ENCODE results near the gene SUMO1. TPM values are rescaled to one million over a fixed set of nuclear protein-coding genes. Genes with fewer than 3 reads are reported as not detected.
A peak's percentile ranks its signal among the peaks of the same experiment; 100 is the strongest.

SUMO1 gene
- total RNA-seq, 1 donor from 2014 or later: 157 TPM

DNA sequence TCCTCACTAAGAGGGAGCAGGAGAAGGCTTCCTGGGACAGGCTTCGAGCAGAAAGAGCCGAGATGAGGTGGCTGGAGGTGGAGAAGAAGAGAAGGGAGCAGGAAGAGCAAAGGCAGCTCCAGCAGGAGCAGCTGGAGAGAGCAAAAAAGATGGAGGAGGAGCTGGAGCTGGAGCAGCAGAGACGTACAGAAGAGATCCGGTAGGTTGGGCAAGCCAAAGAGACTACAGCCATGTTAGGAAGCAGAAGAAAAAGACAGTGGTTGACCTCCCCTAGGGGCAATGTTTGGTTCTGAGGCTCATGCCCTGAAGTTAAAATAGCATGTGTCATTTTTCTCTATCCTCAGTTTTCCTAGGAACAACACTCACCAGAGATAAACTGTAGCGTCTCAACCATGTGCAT lies 45.1 kb downstream of the SUMO1 start:
- Histone ChIP-seq H3K9me3 (ENCODE audit: insufficient read depth, low read depth, low read length) (no peaks in the 10 kb centered on the region), H3K4me2 (ENCODE audit: low read length) (no peak overlapping the region), H3K79me2 (ENCODE audit: insufficient read depth, low read length) (no peaks in the 10 kb centered on the region), H3K4me3 (ENCODE audit: insufficient read depth, low read depth, low read length) (no peak overlapping the region), H2AFZ (ENCODE audit: low read depth, low read length) (no peak overlapping the region), H3K36me3 (ENCODE audit: insufficient read depth, low read length) (no peaks in the 10 kb centered on the region), H3K4me1 (ENCODE audit: insufficient read depth, low read length) (no peaks in the 10 kb centered on the region), H3K27me3 (ENCODE audit: insufficient read depth, low read length) (no peaks in the 10 kb centered on the region), H3K9ac (ENCODE audit: low read length) (no peak overlapping the region), H3K27ac (ENCODE audit: low read depth, low read length) (no peak overlapping the region), H4K20me1 (ENCODE audit: insufficient read depth, low read length) (no peaks in the 10 kb centered on the region)
- H3K4me3 Mint-ChIP-seq (ENCODE audit: unreplicated experiment): no peak overlapping the region
- peaks cover 2% of the 10 kb centered on the region for H3K4me1 Mint-ChIP-seq (ENCODE audit: low read depth, unreplicated experiment)
- H3K9me3 Mint-ChIP-seq (ENCODE audit: unreplicated experiment): peaks cover 2% of the 10 kb centered on the region
- TF ChIP-seq CTCF (IDR thresholded peaks at IDR 0.05; ENCODE audit: insufficient read depth, low read depth, low read length) (no peak), EZH2 (IDR thresholded peaks at IDR 0.05; ENCODE audit: insufficient read depth, low read length) (no peak)
- no peak overlapping the region for H3K27ac Mint-ChIP-seq (ENCODE audit: unreplicated experiment)
- peaks cover 13% of the 10 kb centered on the region for H3K27me3 Mint-ChIP-seq (ENCODE audit: low read depth, unreplicated experiment)
- DNase-seq (ENCODE audit: low read depth) (no peak), FAIRE-seq (no peak)
- no peaks in the 10 kb centered on the region for H3K36me3 Mint-ChIP-seq (ENCODE audit: low read depth, unreplicated experiment)

DNA sequence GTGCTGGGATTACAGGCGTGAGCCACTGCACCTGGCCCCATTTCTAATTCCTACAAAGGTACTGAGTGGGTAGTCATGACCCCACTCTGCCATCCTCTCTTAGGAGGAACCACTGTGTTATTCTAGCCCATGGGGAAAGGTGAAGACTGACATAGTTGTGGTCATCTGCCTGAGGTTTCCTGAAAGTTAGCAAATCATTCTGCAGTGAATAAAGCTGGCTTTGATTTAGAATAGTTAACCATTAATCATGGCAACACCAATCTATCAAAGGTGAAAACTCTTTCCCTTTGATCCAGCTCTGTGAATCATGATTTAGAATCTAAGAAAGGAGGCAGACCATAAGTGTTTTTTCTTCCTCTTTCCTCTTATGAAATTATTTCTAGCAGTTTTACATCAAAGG lies 50.8 kb downstream of the SUMO1 start:
- no peaks in the 10 kb centered on the region for H3K27me3 ChIP-seq (ENCODE audit: insufficient read depth, low read length)
- H3K36me3 Mint-ChIP-seq (ENCODE audit: low read depth, unreplicated experiment): no peaks in the 10 kb centered on the region
- FAIRE-seq (no peak), DNase-seq (ENCODE audit: low read depth) (peak; percentile 62)
- peaks cover 2% of the 10 kb centered on the region for H3K9me3 Mint-ChIP-seq (ENCODE audit: unreplicated experiment)
- peaks cover 12% of the 10 kb centered on the region for H3K4me1 Mint-ChIP-seq (ENCODE audit: low read depth, unreplicated experiment)
- no peak for TF ChIP-seq CTCF (IDR thresholded peaks at IDR 0.05; ENCODE audit: insufficient read depth, low read depth, low read length)
- no peak overlapping the region for H2AFZ ChIP-seq (ENCODE audit: low read depth, low read length)
- H3K27ac ChIP-seq (ENCODE audit: low read depth, low read length): no peak overlapping the region
- H3K79me2 ChIP-seq (ENCODE audit: insufficient read depth, low read length): no peaks in the 10 kb centered on the region
- H3K4me2 ChIP-seq (ENCODE audit: low read length): no peak overlapping the region
- no peak overlapping the region for H3K4me3 ChIP-seq (ENCODE audit: insufficient read depth, low read depth, low read length)
- H3K36me3 ChIP-seq (ENCODE audit: insufficient read depth, low read length): no peaks in the 10 kb centered on the region
- H4K20me1 ChIP-seq (ENCODE audit: insufficient read depth, low read length): no peaks in the 10 kb centered on the region
- H3K9me3 ChIP-seq (ENCODE audit: insufficient read depth, low read depth, low read length): no peaks in the 10 kb centered on the region
- H3K27me3 Mint-ChIP-seq (ENCODE audit: low read depth, unreplicated experiment): peaks cover 8% of the 10 kb centered on the region
- no peak overlapping the region for H3K4me3 Mint-ChIP-seq (ENCODE audit: unreplicated experiment)
- H3K4me1 ChIP-seq (ENCODE audit: insufficient read depth, low read length): peaks cover 10% of the 10 kb centered on the region
- no peak overlapping the region for H3K9ac ChIP-seq (ENCODE audit: low read length)
- no peak overlapping the region for H3K27ac Mint-ChIP-seq (ENCODE audit: unreplicated experiment)

DNA sequence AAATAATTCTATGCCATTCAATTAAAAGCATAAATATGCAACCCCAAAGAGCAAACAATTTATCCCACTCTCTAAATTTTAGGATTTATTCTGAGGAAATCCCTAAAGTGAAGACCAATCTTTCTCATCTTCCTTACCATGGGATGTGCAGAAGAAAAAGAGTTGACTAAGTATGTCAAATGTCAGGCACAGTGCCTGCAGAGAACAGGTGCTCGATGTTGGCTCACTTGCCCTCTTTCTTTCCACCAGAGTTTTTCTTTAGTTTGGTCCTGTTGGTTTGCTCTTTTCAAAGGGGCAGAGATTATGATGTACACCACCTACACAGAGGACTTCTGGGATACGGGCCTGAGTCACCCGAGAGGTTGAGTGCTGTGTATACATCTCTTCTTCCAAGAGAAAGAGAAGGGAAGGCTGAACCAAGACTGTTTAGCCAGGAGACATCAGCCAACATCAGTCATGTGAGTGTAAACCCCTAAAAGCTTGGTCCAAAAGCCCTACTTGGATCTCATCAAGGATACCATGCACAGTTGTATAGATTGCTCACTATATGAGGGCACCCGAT lies 51.7 kb downstream of the SUMO1 start:
- no peak overlapping the region for H3K27ac ChIP-seq (ENCODE audit: low read depth, low read length)
- peaks cover 12% of the 10 kb centered on the region for H3K4me1 Mint-ChIP-seq (ENCODE audit: low read depth, unreplicated experiment)
- H3K27me3 ChIP-seq (ENCODE audit: insufficient read depth, low read length): no peaks in the 10 kb centered on the region
- peaks cover 2% of the 10 kb centered on the region for H3K9me3 Mint-ChIP-seq (ENCODE audit: unreplicated experiment)
- TF ChIP-seq CTCF (IDR thresholded peaks at IDR 0.05; ENCODE audit: insufficient read depth, low read depth, low read length): no peak
- TF ChIP-seq EZH2 (IDR thresholded peaks at IDR 0.05; ENCODE audit: insufficient read depth, low read length): no peak
- no peak overlapping the region for H2AFZ ChIP-seq (ENCODE audit: low read depth, low read length)
- H3K79me2 ChIP-seq (ENCODE audit: insufficient read depth, low read length): no peaks in the 10 kb centered on the region
- no peaks in the 10 kb centered on the region for H4K20me1 ChIP-seq (ENCODE audit: insufficient read depth, low read length)
- H3K27me3 Mint-ChIP-seq (ENCODE audit: low read depth, unreplicated experiment): peaks cover 8% of the 10 kb centered on the region
- peaks cover 10% of the 10 kb centered on the region for H3K4me1 ChIP-seq (ENCODE audit: insufficient read depth, low read length)
- H3K9me3 ChIP-seq (ENCODE audit: insufficient read depth, low read depth, low read length): no peaks in the 10 kb centered on the region
- H3K4me3 Mint-ChIP-seq (ENCODE audit: unreplicated experiment): no peak overlapping the region
- no peak overlapping the region for H3K27ac Mint-ChIP-seq (ENCODE audit: unreplicated experiment)
- no peaks in the 10 kb centered on the region for H3K36me3 Mint-ChIP-seq (ENCODE audit: low read depth, unreplicated experiment)
- no peak overlapping the region for H3K4me3 ChIP-seq (ENCODE audit: insufficient read depth, low read depth, low read length)
- no peak for FAIRE-seq
- H3K4me2 ChIP-seq (ENCODE audit: low read length): no peak overlapping the region
- DNase-seq (ENCODE audit: low read depth): no peak
- no peaks in the 10 kb centered on the region for H3K36me3 ChIP-seq (ENCODE audit: insufficient read depth, low read length)
- no peak overlapping the region for H3K9ac ChIP-seq (ENCODE audit: low read length)

All from astrocyte (in vitro differentiated cells and primary cell).